Measurements from ENCODE around the gene FAM241B. TPM values are rescaled to one million over a fixed set of nuclear protein-coding genes. Genes with fewer than 3 reads are reported as not detected.

FAM241B gene, protein sequence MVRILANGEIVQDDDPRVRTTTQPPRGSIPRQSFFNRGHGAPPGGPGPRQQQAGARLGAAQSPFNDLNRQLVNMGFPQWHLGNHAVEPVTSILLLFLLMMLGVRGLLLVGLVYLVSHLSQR
- 0.29 TPM in 1 of 2 replicates, not detected in the other for total RNA-seq

GRCh38 chr10:69629897-69630650, at the start of gene FAM241B:
Gene FAM241B, plus strand, starts transcription at chr10:69630247. Its CDS starts 1,497 bp downstream, at chr10:69631744.

Other genes with a start within 250 kb of the FAM241B start
- gene TACR2, start 213.3 kb upstream of the FAM241B start, total RNA-seq, result not detected in 2 replicates
- gene TSPAN15, start 178.8 kb upstream of the FAM241B start, total RNA-seq, result 0.44 TPM in 1 of 2 replicates, not detected in the other
- not detected in 2 replicates for gene NEUROG3, start 56.8 kb upstream of the FAM241B start, total RNA-seq
- gene COL13A1, start 171.7 kb downstream of the FAM241B start, total RNA-seq, result 17.2 and 21.5 TPM in 2 replicates

Data from smooth muscle cell of trachea (primary cell).